Subcutaneous adipose tissue (tissue), 4 donors: ENCODE data around the gene MAGI2. TPM values are rescaled to one million over a fixed set of nuclear protein-coding genes. Genes with fewer than 3 reads are reported as not detected.

ENCODE experiments used
- total RNA-seq, 4 donors: library from RNA; depleted of rRNA; stranded (reverse); fragments of >200 nt; gene quantifications; one replicate each; pipeline ENCODE4 v1.1.0, GENCODE V29; 2016
- TF ChIP-seq, protein P1 (sequence below): fragments of 450-650 bp; IDR thresholded peaks from one replicate; pipeline ENCODE4 v1.5.1; 2016; ENCODE audit warnings: low read depth, mild to moderate bottlenecking, control low read depth, antibody characterized with exemption, moderate library complexity

MAGI2 gene
- total RNA-seq, 4 donors from 2014 or later, result 13.7 to 22.9 (median 17.7) TPM

DNA sequence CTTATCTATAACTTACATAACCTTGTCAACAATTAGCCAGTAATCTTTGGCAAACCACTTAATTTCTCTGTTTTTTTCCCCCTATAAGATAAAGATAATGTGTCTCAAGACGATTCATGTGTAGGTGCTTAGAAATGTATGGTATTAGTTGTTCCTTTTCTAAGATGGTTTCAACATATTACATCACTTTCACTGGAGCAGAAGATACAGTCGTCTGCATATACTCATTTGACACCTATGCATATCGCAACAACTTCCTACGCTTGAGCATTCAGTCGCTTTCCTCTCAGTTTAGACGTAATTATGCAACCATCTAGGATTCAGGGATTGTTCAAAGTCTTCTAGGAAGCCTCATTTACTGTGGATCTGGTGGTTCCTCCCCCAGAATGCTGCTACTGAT, 1258.2 kb downstream of the MAGI2 start:
- TF ChIP-seq, protein P1, sequence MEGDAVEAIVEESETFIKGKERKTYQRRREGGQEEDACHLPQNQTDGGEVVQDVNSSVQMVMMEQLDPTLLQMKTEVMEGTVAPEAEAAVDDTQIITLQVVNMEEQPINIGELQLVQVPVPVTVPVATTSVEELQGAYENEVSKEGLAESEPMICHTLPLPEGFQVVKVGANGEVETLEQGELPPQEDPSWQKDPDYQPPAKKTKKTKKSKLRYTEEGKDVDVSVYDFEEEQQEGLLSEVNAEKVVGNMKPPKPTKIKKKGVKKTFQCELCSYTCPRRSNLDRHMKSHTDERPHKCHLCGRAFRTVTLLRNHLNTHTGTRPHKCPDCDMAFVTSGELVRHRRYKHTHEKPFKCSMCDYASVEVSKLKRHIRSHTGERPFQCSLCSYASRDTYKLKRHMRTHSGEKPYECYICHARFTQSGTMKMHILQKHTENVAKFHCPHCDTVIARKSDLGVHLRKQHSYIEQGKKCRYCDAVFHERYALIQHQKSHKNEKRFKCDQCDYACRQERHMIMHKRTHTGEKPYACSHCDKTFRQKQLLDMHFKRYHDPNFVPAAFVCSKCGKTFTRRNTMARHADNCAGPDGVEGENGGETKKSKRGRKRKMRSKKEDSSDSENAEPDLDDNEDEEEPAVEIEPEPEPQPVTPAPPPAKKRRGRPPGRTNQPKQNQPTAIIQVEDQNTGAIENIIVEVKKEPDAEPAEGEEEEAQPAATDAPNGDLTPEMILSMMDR, result no peak

DNA sequence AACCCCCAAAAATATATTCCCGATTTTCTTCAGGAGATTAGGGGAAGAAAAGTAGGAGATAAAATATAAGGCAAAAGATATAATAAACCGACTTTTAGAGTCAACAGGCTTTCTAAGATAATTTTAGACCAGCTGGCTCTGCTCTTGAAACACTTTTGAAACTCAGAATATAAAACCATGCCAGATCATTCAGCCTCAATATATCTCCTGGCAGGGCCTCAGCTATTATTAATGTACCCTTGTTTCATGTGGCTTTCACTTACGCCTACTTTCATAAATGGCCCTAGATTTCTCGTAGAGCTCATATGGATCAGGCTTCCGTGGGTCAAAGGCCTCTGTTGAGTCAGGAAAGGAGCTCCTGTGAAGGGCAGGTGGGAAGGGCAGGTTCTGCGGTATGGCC, 1258.9 kb downstream of the MAGI2 start:
- TF ChIP-seq, protein P1, result no peak

DNA sequence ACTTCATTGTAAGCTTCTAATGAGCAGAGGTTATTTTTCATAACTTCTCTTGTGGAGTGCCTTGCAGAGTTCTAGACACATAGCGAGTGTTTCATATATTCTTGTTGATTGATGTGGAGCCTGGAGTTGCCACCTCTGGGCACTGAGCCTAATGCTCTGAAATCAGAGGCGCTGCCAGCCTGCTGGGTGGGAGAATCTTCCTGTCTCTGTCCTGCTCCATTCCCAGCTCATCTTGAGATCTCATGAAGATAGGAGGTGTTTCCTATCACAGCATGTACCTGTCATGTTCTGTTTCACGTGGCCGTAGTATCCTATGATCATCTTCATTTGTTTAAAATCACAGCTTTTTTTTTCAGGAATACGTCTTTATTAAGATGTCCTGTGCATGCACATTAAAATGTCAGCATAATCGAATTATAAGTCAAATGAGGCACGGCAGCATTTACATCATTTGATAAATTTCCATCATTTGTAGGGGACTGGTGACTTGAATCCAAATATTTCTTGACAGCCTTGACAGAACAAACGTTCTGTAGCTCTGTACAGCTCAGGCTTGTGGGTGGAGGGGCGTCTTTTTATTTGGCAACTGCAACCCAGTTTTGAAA, 1261.9 kb downstream of the MAGI2 start:
- TF ChIP-seq, protein P1, result no peak

DNA sequence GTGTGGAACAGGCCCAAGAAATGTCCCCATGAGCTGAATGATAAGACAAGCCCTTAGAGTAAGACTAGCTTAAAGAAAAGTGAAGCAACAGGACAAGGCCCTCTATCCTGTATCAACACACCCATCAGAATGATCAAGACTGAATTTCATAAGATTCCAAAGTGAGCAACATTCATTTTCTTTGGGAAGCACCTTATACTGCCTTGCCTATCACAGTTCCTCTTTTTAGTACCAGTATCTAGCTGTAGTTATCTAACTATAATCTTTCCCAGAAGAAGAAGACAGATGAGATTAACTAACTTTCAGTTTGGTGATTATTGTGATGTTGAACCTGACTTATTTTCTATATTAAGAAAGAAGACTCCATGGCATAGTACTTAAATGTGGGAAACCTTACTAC, 1263.7 kb downstream of the MAGI2 start:
- TF ChIP-seq, protein P1, result no peak

DNA sequence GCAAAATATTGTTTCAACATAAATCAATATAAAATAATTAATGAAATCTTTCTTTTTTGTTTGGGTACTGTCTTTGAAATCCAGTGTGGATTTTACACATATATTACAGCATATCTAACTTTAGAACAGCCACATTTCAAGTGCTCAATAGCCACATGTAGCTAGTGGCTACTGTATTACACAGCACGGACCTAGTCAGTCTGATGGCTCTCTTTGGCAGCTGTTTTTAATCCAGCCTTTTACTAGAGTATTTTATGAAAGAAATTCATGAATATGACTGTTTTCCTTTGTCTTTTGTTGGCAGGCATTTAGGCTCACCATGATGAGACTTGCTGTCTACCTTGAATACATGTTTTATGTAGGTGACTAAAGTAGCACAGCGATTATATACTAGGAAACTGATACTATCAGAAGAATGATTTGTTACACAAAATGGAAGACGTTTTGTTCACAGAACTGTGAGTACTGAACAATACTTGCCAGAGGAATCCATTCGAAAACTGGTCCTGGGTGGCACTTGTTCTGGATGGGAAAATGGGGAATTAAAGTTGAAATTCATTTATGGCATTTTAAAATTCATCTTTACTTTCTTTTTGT, 1268.2 kb downstream of the MAGI2 start:
- TF ChIP-seq, protein P1, result no peak

DNA sequence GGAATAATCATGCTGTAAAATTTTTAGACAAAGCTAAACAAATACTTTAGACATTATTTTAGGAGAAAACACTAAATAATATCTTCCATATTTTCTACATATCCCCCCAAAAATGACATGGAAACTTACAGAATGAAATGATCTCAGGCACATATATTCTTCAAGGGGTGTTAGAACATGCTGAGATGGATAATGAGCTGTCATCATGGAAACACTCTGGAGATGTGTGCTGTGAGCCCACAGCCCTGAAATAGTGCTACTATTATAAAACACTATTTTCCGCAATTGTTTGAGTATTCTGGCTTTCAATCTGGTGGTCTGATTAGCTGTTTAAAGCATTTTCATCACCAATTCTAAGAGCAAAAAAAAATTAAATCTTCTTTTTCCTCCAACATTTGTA, 1269.2 kb downstream of the MAGI2 start:
- TF ChIP-seq, protein P1, result no peak

DNA sequence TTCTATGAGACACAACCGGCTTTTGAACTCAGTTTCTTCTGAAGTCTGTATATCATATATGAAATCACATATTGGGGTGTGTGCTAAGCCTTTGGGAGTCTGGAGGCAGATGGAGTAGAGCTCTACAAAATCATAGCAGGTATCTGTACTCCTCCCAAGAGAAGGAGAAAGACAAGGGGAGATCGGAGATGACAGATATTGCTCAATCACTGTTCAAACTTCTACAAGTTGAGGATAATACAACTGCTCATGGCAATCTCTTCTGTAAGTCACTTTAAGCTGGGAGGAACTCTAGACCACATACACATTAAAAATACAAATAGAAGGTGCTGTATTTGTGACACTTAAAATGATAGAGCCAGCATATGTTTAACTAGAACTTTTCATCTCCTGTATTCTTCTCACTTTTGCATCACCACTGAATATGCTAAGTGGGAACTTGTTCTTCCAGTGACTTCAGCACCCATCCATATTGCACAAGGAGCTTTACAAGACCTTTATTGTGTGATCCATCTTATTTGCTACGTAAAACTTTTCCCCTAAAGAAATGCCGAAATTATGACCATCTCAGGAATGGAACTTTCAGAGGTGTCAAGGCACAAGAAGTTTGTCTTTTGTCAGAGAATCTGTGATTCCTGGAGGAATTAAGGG, 1273.5 kb downstream of the MAGI2 start:
- TF ChIP-seq, protein P1, result no peak
